Sigmoid colon (tissue), 7 donors: ENCODE measurements around the gene IP6K3. TPM values are rescaled to one million over a fixed set of nuclear protein-coding genes. Genes with fewer than 3 reads are reported as not detected.

Experiments
- DNase-seq: peaks from one replicate; pipeline ENCODE4 v3.0.0-alpha.2; 2019
- H3K27ac ChIP-seq, 4 donors: fragments of 200-600 bp; sonication (generic); one replicate each; pipeline ENCODE4 v1.5.1; 2016 to 2019; ENCODE audit warnings: mild to moderate bottlenecking in 1 of 4
- H3K27me3 ChIP-seq, 3 donors: fragments of 200-600 bp; sonication (generic); one replicate each; pipeline ENCODE4 v1.5.1; 2019; ENCODE audit warnings: mild to moderate bottlenecking in 1 of 3
- H3K36me3 ChIP-seq, 4 donors: fragments of 200-600 bp; sonication (generic); one replicate each; pipeline ENCODE4 v1.5.1; 2016 to 2019
- H3K4me1 ChIP-seq, 4 donors: fragments of 200-600 bp; sonication (generic); one replicate each; pipeline ENCODE4 v1.5.1; 2017 to 2019
- H3K4me3 ChIP-seq, 4 donors: fragments of 200-600 bp; sonication (generic); one replicate each; pipeline ENCODE4 v1.5.1; 2017 to 2019; ENCODE audit warnings: mild to moderate bottlenecking in 2 of 4, moderate library complexity in 1 of 4
- H3K9me3 ChIP-seq, 4 donors: fragments of 200-600 bp in 3 of 4; sonication (generic) in 3 of 4; one replicate each; pipeline versions ENCODE4 v1.5.1 to v1.6.1; 2013 to 2019
- CTCF ChIP-seq, 4 experiments: fragments of 450-650 bp in 3 of 4; fragments of 200-600 bp in 1 of 4; IDR thresholded peaks; one replicate each; pipeline ENCODE4 v1.5.1; 2016 to 2019; ENCODE audit warnings: antibody characterized with exemption in 4 of 4, mild to moderate bottlenecking in 3 of 4, moderate library complexity in 2 of 4
- EP300 ChIP-seq, 4 donors: sonication (generic); formaldehyde crosslinking; IDR thresholded peaks; one replicate each; pipeline ENCODE4 v1.6.1; 2017; ENCODE audit warnings: antibody characterized with exemption in 4 of 4
- POLR2A ChIP-seq, 2 donors: fragments of 450-650 bp; IDR thresholded peaks; one replicate each; pipeline ENCODE4 v1.6.1; 2016; ENCODE audit warnings: antibody characterized with exemption in 2 of 2, mild to moderate bottlenecking in 2 of 2, moderate library complexity in 2 of 2
- POLR2AphosphoS5 ChIP-seq, 4 donors: sonication (generic); formaldehyde crosslinking; IDR thresholded peaks; one replicate each; pipeline ENCODE4 v1.6.1; 2017; ENCODE audit warnings: antibody characterized with exemption in 4 of 4
- whole genome bisulfite sequencing, 2 donors: extraction: QIAGEN DNeasy Blood & Tissue Kit; methylation state at CpG; one replicate each; pipeline ENCODE4 v1.1.7; 2013; 5-methylcytosine and 5-hydroxymethylcytosine counted together
- intact Hi-C: fragments of 100-400 bp; cut with DNase I; formaldehyde crosslinking; loops from one replicate; pipeline ENCODE4 v1.15.1; 2023
- polyA plus RNA-seq, 3 donors: library from polyadenylated mRNA; stranded (reverse); fragments of 200-250 nt; gene quantifications; one replicate each; pipeline ENCODE4 v1.2.3, GENCODE V29; 2013
- total RNA-seq, 4 donors: library from RNA; depleted of rRNA; stranded (reverse); fragments of >200 nt; gene quantifications; one replicate each; pipeline ENCODE4 v1.1.0, GENCODE V29; 2016
- donor health status: healthy with polysubstance abuse.
- donor health status: Bipolar disorder and iron deficiency.
- donor health status: healthy.

Gene IP6K3
- total and polyA plus RNA-seq, 7 donors, result 0.46 to 10.3 (median 4.9) TPM

DNA sequence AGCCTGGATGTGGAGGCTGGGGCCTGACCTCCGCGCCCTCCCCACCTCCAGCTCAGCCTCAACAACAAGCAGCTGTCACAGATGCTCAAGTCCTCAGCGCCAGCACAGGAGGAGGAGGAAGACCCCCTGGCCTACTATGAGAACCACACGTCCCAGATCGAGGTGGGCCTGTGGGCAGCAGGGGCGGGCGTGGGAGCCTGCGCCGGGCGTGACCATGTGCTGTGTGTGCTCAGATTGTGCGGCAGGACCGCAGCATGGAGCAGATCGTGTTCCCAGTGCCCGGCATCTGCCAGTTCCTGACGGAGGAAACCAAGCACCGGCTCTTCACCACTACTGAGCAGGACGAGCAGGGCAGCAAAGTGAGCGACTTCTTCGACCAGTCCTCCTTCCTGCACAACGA lies 58.7 kb downstream of the IP6K3 start:
- intact Hi-C loops, result no loop called here
- WGBS, 2 donors, result 94% methylated on average over 20 of the region's 20 CpGs
- no peak overlapping the region for H3K4me3 ChIP-seq
- no peak for TF ChIP-seq POLR2A (IDR thresholded peaks at IDR 0.05)
- no peak for TF ChIP-seq EP300 (IDR thresholded peaks at IDR 0.05)
- TF ChIP-seq POLR2AphosphoS5 (IDR thresholded peaks at IDR 0.05), result no peak
- TF ChIP-seq CTCF (IDR thresholded peaks at IDR 0.05), result no peak
- H3K36me3 ChIP-seq, result peaks cover 0 to 28% (median 4%) of the 10 kb centered on the region in 4 donors
- peaks cover 0 to 1% (median 0%) of the 10 kb centered on the region in 4 donors for H3K4me1 ChIP-seq
- no peak overlapping the region for H3K27ac ChIP-seq
- DNase-seq, result no peak
- no peaks in the 10 kb centered on the region for H3K27me3 ChIP-seq
- H3K9me3 ChIP-seq, result no peaks in the 10 kb centered on the region

- H3K27ac ChIP-seq, result no peak overlapping the region
- peaks cover 0 to 28% (median 4%) of the 10 kb centered on the region in 4 donors for H3K36me3 ChIP-seq
- TF ChIP-seq POLR2AphosphoS5 (IDR thresholded peaks at IDR 0.05) (no peak), CTCF (IDR thresholded peaks at IDR 0.05) (no peak), EP300 (IDR thresholded peaks at IDR 0.05) (no peak), POLR2A (IDR thresholded peaks at IDR 0.05) (no peak)
- H3K9me3 ChIP-seq, result no peaks in the 10 kb centered on the region
- no peaks in the 10 kb centered on the region for H3K4me1 ChIP-seq
- no peak overlapping the region for H3K4me3 ChIP-seq
- WGBS, 2 donors, result 92 to 93% methylated on average over 27 of the region's 27 CpGs
- intact Hi-C loops, result no loop called here
- no peak for DNase-seq
- H3K27me3 ChIP-seq, result no peaks in the 10 kb centered on the region
Observed at GRCh38 chr6:33686981-33687975, 59.4 kb downstream of the IP6K3 start.

GRCh38 chr6:33686225-33686924 lies 60.3 kb downstream of the IP6K3 start:
- TF ChIP-seq CTCF (IDR thresholded peaks at IDR 0.05), result no peak
- no peak for TF ChIP-seq POLR2A (IDR thresholded peaks at IDR 0.05)
- no peak for TF ChIP-seq POLR2AphosphoS5 (IDR thresholded peaks at IDR 0.05)
- TF ChIP-seq EP300 (IDR thresholded peaks at IDR 0.05), result no peak
- no peaks in the 10 kb centered on the region for H3K27me3 ChIP-seq
- intact Hi-C loops, result no loop called here
- no peak overlapping the region for H3K27ac ChIP-seq
- H3K36me3 ChIP-seq, result peaks cover 0 to 24% (median 4%) of the 10 kb centered on the region in 4 donors
- no peak overlapping the region for H3K4me3 ChIP-seq
- 78 to 93% methylated on average over 6 of the region's 6 CpGs for WGBS, 2 donors
- DNase-seq, result no peak
- H3K4me1 ChIP-seq, result no peaks in the 10 kb centered on the region
- H3K9me3 ChIP-seq, result no peaks in the 10 kb centered on the region

- no peak overlapping the region for H3K4me3 ChIP-seq
- H3K27me3 ChIP-seq, result no peaks in the 10 kb centered on the region
- peaks cover 0 to 16% (median 2%) of the 10 kb centered on the region in 4 donors for H3K36me3 ChIP-seq
- TF ChIP-seq POLR2A (IDR thresholded peaks at IDR 0.05), result no peak
- no peak for TF ChIP-seq POLR2AphosphoS5 (IDR thresholded peaks at IDR 0.05)
- TF ChIP-seq EP300 (IDR thresholded peaks at IDR 0.05), result no peak
- TF ChIP-seq CTCF (IDR thresholded peaks at IDR 0.05), result no peak
- no peak for DNase-seq
- intact Hi-C loops, result no loop called here
- no peaks in the 10 kb centered on the region for H3K4me1 ChIP-seq
- no peak overlapping the region for H3K27ac ChIP-seq
- WGBS, 2 donors, result 93 to 95% methylated on average over 38 of the region's 38 CpGs
- no peaks in the 10 kb centered on the region for H3K9me3 ChIP-seq
Observed at GRCh38 chr6:33685411-33686224, 61.1 kb downstream of the IP6K3 start.
